Activated gamma-delta T cell treated with Interleukin-2 at 50 U/mL for 16 hours (primary cell): ENCODE data around the gene ZNF609.

Source experiments
- DNase-seq: peaks from one replicate; pipeline ENCODE4 v3.0.0-alpha.2; 2020

Gene ZNF609, protein sequence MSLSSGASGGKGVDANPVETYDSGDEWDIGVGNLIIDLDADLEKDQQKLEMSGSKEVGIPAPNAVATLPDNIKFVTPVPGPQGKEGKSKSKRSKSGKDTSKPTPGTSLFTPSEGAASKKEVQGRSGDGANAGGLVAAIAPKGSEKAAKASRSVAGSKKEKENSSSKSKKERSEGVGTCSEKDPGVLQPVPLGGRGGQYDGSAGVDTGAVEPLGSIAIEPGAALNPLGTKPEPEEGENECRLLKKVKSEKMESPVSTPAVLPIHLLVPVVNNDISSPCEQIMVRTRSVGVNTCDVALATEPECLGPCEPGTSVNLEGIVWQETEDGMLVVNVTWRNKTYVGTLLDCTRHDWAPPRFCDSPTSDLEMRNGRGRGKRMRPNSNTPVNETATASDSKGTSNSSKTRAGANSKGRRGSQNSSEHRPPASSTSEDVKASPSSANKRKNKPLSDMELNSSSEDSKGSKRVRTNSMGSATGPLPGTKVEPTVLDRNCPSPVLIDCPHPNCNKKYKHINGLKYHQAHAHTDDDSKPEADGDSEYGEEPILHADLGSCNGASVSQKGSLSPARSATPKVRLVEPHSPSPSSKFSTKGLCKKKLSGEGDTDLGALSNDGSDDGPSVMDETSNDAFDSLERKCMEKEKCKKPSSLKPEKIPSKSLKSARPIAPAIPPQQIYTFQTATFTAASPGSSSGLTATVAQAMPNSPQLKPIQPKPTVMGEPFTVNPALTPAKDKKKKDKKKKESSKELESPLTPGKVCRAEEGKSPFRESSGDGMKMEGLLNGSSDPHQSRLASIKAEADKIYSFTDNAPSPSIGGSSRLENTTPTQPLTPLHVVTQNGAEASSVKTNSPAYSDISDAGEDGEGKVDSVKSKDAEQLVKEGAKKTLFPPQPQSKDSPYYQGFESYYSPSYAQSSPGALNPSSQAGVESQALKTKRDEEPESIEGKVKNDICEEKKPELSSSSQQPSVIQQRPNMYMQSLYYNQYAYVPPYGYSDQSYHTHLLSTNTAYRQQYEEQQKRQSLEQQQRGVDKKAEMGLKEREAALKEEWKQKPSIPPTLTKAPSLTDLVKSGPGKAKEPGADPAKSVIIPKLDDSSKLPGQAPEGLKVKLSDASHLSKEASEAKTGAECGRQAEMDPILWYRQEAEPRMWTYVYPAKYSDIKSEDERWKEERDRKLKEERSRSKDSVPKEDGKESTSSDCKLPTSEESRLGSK (N-terminal part only)

DNA sequence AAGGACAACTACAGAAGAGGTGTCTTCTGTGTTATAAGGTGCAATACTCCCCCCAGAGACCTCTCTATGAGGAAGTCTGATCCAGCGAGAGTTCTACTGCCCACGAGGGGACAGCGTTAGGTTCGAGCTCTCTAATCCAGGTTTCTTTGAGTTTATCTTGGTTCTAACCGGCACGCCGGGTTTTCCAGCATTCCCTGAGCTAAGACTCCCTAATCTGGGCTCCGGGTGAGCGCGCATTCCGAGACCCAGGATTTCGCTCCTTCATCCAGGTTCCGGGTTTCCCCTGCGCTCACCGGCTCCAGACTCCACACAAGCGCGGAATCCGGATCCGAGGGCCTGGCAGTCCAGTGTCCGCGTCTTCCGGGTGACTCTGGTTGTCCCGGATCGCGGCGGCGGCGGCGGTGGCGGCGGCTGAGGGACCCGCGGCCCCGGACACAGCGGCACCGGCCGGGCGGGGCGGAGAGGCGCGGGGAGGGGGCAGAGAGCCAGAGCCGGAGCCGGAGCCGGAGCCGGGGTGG is at the start of gene ZNF609:
TSS of gene ZNF609 (plus strand) at position 373 of the 518 bp plus-strand sequence. CDS start 38,842 bp downstream, outside the sequence.
- DNase-seq, result peak; percentile 84

DNA sequence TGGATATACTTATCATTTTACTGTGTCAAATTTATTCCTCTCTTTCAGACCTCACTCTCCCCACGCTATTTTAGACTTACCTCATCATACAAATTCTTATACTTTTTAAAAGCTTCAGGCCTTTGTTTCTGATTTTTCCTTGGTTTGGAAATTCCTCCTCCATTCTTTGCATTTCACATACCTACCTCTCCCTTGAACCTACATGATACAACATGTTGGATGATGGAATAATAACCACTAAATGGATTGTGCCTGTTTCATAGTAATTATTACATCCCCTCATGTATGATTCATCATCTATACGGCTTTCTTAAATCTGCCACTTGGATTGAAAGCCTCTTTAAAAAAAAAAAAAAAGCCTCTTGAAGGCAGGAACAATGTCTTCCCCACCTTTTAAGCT is 48.2 kb upstream of the ZNF609 start:
- no peak for DNase-seq

DNA sequence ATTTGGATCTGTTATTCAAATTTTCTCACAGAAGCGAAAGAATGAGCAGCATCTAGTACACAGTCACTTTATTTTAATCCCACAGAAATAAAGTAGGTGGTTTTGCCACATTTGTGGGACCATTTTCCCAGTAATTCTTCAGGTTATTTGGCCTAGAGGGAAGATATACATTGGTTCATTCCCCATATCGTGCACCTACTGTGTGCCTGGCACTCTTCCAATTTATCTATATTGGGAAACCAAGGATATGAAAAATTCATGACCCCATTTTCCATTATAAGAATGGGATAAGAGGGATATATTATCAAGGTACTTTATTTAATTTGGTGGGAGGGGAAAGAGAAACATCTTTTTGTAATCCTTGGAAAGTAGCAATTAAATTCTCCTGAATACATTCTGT is 37.7 kb upstream of the ZNF609 start:
- no peak for DNase-seq

DNA sequence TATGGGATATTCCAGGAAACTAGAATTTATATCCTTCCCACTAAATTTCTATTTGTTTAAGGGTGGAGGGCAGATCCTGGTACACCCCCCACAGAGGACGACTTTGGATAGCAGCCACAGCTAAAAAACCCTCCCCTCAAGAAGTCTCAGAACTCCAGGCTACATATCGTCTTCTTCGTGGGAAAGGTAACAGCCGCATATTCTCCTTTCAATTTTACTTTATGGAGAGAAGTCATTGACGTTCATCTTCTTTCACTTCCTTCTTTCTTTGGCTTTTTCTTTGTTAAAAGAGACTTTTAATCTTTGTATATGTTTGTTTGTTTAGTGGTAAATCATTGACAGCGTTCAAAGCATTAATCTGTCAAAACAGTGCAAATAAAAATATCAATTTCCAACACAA is 36.4 kb upstream of the ZNF609 start:
- no peak for DNase-seq

DNA sequence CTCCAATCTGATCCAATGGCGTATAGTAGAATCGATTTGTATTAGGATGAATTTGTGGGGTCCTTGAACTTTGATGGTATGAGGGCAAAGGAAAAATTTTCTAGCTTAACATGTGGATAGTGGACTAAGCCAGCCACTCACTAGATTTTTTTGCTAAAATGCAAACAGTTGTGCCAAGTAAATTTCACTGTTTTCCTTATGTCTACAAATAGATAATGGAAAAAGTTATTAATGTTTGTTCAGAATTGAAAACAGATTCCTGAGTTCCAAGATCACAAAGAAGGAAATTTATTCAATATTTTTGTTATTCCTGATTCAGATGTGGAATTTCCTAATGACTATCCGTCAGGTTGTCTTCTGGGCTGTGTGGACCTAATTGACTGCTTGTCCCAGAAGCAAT is 35.2 kb upstream of the ZNF609 start:
- DNase-seq, result no peak

DNA sequence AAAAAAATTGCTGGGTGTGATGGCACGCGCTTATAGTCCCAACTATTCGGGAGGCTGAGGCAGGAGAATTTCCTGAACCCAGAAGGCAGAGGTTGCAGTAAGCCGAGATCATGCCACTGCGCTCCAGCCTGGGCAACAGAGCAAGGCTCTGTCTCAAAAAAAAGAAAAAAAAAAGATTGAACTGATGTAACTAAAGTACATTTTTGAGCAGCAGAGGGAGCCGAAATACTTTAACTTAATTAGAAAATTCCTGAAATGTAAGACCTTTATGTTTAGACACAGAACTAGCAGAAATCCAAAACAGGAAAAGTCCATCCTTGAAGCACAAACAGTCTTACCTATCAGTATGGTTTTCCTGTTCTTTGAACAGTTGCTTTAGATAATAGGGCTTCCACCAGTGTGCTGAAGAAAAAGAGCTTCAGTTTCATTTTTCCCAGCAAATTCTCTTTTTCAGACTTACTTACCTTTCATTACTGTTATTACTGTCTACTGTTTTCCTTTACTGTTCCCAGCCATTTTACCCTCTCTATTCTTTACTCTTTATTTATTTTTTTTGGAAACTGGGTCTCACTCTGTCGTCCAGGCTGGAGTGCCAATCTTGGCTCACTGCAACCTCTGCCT is 33.4 kb upstream of the ZNF609 start:
- no peak for DNase-seq

DNA sequence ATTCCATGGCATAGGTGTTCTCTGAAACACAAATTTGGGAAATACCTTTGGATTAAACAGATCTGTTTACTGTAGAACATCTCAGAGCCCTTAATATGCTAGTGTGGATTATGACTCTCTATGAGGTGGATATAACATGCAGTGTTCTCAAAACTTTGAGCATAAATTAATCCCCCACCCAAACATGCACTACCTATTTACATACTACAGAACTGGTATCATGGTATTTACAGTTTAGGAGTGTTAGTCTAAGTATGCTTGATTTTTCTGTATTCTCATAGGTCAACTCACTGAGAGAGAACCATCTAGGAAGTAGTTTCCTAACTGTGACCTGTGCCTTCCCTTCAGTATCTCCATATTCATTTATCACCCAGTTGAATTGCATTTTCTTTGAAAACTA is 30.9 kb upstream of the ZNF609 start:
- DNase-seq, result no peak

DNA sequence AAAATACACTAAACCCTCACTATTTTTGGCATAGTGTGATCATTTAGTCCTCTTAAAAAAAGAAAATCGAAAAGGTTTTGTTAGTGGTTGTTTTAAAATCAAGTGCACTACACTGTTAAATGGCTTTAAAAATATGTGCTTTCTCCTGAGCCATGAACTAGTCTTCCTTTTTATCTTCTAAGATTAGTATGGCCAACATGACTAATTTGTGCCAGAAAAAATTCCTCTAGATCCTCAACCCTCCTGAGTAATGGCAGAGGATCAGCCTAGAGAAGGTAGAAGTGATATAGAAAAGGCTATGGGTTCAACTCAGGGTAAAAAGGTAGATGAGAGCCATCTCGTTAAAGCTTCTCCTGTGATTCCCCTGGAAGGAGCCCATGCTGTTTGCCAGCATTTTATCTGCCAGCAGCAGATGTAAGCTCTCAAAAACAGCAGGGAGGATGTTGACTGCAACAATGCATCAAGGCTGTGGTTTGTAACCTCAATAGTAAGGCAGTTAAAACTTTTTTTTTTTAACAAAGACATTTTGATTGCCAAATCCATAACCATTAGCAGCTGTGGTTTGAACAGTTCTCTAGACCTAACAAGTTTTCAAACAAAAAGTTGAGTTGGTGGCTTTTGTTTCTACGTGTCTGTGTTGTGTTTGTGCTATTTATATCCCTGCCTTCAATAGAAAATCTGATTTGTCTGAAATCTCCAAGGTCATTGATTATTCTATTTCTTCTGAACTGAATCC is 30.2 kb upstream of the ZNF609 start:
- DNase-seq, result peak; percentile 40

DNA sequence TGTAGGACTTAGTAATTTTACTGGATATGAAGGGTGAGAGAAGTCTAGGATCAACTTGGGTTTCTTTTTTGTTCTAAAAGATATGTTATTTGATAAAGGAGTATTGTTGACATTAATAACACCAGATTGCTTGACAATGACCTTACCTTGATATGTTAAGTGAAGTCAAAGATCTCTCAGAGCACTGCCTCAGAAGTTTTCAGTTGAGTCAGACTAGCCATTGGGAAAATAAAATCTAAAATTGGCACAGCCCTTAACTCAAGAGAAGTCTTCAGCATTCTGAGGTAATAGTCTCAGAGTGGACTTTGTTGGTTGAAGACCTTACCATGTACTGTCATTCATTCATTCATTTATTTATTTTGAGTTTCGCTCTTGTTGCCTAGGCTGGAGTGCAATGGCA is 22.4 kb upstream of the ZNF609 start:
- DNase-seq, result no peak

DNA sequence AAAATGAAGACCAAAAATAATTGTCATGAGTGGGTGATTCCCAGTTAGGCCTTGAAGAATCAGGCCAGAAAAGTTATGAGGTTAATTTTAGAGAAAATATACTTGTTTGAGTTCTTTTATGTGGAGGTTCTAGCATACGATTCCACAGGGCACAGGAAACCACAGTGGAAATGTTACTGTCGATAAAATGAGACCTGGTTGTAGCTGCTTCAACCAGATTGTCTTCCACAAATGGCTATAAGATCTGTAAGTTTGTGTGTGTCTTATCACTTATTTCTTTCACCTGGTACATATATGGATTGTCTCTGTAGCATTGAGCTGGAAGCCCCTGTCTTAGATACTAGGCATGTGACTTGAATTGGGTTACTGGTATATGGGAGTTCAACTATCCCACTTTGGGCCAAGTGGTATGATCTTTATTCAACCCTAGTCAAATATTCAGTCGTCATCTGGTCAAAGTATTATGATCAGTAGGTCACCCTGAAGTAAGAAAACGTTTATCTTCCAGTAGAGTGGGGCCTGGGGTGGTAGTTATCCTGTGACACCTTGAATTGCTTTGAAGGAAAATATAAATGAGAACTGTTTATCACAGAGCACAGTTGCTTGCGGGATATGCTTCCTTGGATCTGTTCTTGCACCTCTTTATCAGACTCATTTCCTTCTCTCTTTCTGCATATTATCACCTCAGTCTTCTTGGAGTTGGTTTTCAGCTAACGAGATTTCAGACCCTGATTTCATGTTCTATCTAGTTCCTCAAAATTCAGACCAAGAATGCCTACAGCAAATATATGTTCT is 21.5 kb upstream of the ZNF609 start:
- no peak for DNase-seq

DNA sequence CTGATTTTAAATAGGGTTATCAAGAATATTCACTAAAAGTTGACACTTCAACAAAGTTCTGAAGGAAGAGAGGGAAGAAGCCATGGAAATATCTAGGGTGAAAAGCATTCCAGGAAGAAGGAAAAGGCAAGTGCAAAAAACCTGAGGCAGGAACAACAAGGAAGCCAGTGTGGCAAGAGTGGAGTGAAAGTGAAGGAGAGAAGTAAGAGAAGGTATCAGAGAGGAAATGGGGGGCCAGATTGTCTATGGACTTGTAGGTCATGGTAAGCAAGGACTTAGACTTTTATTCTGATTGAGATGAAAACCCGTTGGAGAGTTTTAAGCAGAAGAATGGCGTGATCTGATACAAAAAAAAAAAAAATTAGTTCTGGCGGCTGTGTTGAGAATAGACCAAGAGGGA is 18.5 kb upstream of the ZNF609 start:
- no peak for DNase-seq

DNA sequence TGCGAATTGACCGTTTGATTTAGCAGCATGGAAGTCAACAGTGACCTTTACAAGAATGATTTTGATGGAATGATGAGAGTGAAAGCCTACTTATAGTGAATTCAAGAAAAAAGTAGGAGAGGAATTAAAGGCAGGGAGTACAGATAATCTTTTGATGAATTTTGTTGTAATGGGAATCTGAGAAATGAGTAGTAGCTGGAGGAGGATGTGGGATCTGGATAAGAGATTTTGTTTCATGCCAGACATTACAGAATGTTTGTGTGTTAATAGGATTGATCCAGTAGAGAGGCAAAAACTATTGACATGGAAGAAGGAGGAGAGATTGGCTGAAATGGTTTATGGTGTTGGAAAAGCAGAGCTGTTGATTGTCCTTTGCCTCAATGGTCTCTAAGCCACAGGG is 17.4 kb upstream of the ZNF609 start:
- DNase-seq, result no peak

DNA sequence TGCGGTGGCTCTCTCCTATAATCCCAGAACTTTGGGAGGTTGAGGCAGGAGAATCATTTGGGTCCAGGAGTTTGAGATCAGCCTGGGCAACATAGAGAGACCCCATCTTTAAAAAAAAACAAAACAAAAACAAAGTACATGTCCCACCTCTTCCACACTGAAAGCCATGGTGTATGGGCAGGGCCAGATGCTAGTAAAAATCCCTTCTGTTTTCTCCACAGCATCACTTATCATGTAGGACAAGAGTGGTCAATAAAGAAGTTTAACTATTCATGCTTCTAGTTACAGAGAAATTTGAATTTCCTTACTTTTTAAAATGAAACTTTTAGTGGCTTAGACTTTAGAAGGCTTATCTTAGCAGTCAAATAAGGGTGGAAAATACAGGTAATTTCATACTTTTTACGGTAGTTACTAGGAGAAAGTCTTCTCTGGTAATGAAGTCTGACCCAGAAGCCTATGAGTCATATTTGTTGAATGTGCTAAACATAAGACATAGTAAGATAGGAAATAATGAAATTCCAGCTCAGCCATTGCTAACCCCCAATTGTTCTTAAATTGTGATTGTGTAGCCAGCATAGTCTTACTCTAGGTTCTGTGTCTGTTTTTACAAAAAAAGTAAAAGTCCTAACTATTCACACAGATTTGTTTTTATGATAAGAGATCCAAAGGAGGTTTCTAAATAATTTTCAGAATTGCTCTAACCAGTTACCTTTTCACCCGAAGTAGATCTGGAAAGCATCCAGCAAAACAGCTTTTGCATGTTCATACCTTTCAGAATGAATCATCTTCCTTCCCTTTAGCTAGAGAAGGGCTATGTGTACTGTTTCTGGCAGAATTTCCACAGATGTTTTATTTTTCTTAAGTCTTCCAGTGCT is 16.4 kb upstream of the ZNF609 start:
- no peak for DNase-seq

DNA sequence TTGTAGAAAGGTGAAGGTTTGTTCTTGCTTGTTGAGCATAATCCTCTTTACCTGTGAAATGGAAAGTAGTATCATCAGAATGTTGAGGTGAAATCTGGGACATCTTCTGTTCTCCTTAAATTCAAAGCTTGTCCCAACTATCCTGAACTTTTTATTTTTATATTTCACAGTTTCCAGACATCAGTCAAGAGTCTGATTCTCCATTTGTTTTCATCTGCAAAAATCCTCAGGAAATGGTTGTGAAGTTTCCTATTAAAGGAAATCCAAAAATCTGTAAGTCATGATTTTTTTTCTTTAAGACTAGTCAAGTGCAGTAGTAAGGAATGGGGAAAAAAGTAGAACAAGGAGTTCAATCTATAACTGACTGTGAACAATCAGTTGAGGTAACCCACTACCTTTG is 15.5 kb upstream of the ZNF609 start:
- no peak for DNase-seq

DNA sequence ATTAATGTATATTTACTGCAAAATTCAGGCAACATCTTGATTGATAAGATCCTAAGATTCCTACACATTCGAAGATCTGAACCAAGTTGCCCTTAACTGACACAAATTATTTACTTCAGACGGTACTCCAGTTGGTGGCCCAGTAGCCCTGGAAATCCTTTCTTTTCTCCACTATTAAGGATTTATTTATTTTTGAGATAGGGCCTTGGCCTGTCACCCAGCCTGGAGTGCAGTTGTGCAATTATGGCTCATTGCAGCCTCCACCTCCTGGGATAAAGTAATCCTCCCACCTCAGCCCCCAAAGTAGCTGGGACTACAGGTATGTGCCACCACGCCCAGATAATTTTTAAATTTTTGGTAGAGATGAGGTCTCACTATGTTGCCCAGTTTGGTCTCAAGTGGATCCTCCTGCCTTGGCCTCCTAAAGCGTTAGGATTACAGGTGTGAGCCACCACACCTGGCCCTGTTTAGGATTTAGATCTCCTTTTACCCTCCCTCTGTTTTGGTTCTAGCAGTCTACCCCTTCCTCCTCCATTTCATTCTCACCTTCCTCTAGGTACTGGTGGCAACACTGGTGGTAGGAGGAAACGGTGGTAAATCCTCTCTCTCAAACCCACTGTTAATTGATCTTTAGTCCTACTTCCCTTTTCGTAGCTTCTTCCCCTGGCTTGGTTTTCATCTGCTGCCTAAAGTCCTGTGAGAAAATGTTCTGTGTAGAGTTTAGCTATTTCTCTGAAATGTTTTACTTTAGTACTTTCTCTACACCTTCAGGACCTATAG is 12.7 kb upstream of the ZNF609 start:
- no peak for DNase-seq

DNA sequence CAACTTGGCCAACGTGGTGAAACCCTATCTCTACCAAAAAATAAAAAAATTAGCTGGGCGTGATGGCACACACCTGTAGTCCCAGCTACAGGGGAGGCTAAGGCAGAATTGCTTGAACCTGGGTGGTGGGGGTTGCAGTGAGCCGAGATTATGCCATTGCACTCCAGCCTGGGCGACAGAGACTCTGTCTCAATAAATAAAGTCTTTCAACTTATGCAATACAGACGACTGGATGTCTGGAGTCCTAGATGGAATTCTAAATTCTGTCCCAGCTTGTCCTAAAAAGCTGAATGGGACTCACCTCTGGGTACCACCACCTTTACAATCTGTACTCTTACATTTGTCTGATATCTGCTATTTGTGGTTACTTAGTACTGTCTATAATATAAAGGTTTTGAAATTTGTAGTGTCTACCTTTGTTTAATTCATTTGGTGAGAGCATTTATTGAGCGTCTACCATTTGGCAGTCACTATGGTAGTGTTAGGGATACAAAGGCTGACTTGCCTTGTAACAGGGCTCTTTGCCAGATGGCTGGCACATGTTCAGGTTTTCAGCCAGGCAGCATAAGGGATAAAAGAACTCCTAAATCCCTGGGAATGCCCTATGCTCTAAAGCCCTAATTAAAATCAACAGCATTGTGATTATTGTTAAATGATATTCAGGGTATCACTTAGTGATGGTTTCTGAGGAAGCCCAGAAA is 7.2 kb upstream of the ZNF609 start:
- DNase-seq, result no peak

DNA sequence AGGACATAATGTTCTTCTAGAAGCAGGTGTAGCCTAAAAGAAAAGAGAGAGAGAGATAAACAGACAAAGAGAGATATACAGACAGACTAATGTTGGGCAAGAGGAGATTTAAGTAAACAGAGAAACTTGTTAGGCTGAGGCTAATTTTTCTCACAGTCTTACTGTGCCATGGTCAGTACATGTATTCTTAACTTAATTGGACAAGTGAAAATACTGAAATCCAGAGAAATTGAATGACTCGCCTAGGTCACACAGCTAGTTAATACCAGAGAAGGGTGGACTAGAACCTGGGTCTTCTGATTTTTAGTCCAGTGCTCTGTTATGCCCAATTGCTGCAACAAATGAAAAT is 6.7 kb upstream of the ZNF609 start:
- no peak for DNase-seq

DNA sequence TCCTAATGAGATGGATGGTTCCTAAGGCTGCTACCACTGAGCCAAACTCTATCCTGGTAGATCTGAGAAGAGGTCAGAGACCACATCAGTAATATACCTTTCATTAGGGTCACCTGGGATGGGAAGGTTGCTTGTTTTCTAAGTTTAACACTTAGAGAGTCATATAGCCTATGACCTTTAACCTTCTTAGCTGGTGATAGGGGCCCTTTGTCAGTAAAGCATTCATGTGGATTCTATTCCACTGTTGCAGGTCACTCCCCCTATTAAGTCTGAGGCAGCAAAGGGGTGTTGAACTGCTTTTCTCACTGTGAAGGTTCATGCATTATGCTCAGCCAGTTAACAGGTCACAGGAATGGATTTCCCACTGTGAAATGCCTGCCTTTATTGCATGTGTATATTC is 6.1 kb upstream of the ZNF609 start:
- DNase-seq, result no peak

DNA sequence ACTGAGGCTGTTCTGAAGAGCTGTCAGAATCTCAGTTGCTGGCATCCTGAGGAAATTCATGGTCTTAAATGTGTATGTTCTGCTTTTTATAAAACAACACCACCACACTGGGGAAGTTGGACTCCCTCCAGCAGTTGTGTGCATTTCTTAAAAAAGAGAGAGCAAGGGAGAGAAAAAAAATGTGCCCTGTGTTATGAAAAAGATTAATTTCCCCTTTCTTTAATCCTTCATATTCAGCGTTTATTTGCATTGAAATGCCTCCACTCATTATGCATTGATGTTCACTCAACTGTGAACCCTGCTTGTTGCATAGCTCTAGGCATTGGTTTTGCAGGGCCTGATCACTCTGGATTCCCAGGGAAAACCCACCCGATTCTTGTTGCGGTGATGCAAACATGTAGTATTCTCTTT is 4.4 kb upstream of the ZNF609 start:
- DNase-seq, result no peak
